ENCODE measurements around the gene PRPF6.

- TF ChIP-seq POLR2A (IDR thresholded peaks at IDR 0.05): no peak
- TF ChIP-seq, protein P1, sequence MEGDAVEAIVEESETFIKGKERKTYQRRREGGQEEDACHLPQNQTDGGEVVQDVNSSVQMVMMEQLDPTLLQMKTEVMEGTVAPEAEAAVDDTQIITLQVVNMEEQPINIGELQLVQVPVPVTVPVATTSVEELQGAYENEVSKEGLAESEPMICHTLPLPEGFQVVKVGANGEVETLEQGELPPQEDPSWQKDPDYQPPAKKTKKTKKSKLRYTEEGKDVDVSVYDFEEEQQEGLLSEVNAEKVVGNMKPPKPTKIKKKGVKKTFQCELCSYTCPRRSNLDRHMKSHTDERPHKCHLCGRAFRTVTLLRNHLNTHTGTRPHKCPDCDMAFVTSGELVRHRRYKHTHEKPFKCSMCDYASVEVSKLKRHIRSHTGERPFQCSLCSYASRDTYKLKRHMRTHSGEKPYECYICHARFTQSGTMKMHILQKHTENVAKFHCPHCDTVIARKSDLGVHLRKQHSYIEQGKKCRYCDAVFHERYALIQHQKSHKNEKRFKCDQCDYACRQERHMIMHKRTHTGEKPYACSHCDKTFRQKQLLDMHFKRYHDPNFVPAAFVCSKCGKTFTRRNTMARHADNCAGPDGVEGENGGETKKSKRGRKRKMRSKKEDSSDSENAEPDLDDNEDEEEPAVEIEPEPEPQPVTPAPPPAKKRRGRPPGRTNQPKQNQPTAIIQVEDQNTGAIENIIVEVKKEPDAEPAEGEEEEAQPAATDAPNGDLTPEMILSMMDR (IDR thresholded peaks at IDR 0.05): no peak
These were observed 56.7 kb downstream of the PRPF6 start for GRCh38 chr20:64037498-64038213.

Measured in body of pancreas (tissue), 4 donors.